Activated CD4-positive, alpha-beta T cell treated with anti-CD3 and anti-CD28 coated beads for 4 hours (primary cell): Measurements from ENCODE around the gene CLK1.
A peak's percentile ranks its signal among the peaks of the same experiment; 100 is the strongest.
"Not testable (repeated sequence)": the region's sequence is repeated elsewhere in the genome, so short reads cannot be mapped to it uniquely, and the experiment has no call there.

ENCODE experiments used
- DNase-seq, 2 donors: peaks; one replicate each; pipeline ENCODE4 v3.0.0-alpha.2; 2020

The CLK1 gene

GRCh38 chr2:200864176-200865034, at the start of gene CLK1:
TSS of gene CLK1 (minus strand) at chr2:200864658. CDS start at chr2:200861862, 2,796 bp downstream.
- peak; percentile 93 to 96 for DNase-seq

- no peak for DNase-seq
These were observed 49.2 kb upstream of the CLK1 start for GRCh38 chr2:200913654-200914053.

- no peak for DNase-seq
These were observed 45.5 kb upstream of the CLK1 start for GRCh38 chr2:200909958-200910357.

GRCh38 chr2:200905618-200906296, 41.3 kb upstream of the CLK1 start:
- DNase-seq: peak; percentile 36 to 45

- DNase-seq: peak; percentile 69 to 76
These were observed 37.1 kb upstream of the CLK1 start for GRCh38 chr2:200901459-200902072.

GRCh38 chr2:200899482-200899881, 35.0 kb upstream of the CLK1 start:
- DNase-seq: no peak

- DNase-seq: peak; percentile 96
These were observed 24.5 kb upstream of the CLK1 start, which contains the start of the genes NIF3L1 and PPIL3 for GRCh38 chr2:200888704-200889625. TSS of gene NIF3L1 (plus strand) at chr2:200889371. CDS start at chr2:200891944, 2,573 bp downstream. TSS of gene PPIL3 (minus strand) at chr2:200889077. CDS start at chr2:200887615, 1,462 bp downstream.

- DNase-seq: not testable (repeated sequence)
These were observed 17.3 kb upstream of the CLK1 start for GRCh38 chr2:200881715-200882249.

GRCh38 chr2:200878289-200878880, 13.9 kb upstream of the CLK1 start:
- DNase-seq: no peak

- no peak for DNase-seq
These were observed 13.0 kb upstream of the CLK1 start for GRCh38 chr2:200877443-200877842.

GRCh38 chr2:200873560-200873959, 9.1 kb upstream of the CLK1 start:
- no peak for DNase-seq

- DNase-seq: no peak
These were observed 6.7 kb upstream of the CLK1 start for GRCh38 chr2:200871151-200871550.

GRCh38 chr2:200869014-200869413, 4.6 kb upstream of the CLK1 start:
- DNase-seq: no peak

- DNase-seq: no peak
These were observed 679 bp downstream of the CLK1 start for GRCh38 chr2:200863782-200864175.

GRCh38 chr2:200862532-200863000, 1.9 kb downstream of the CLK1 start:
- peak; percentile 54 to 65 for DNase-seq

GRCh38 chr2:200861617-200862155, 2.8 kb downstream of the CLK1 start:
- DNase-seq: no peak

- DNase-seq: no peak
These were observed 4.2 kb downstream of the CLK1 start for GRCh38 chr2:200860092-200860795.

- no peak for DNase-seq
These were observed 7.7 kb downstream of the CLK1 start for GRCh38 chr2:200856806-200857205.

- DNase-seq: no peak
These were observed 11.9 kb downstream of the CLK1 start for GRCh38 chr2:200852605-200853004.
